ENCODE results near the gene PLA2G12B. TPM values are rescaled to one million over a fixed set of nuclear protein-coding genes. Genes with fewer than 3 reads are reported as not detected.
"Not testable (repeated sequence)": the region's sequence is repeated elsewhere in the genome, so short reads cannot be mapped to it uniquely, and the experiment has no call there.

The PLA2G12B gene
- total RNA-seq, 1 donor from 2014 or later: 0.27 TPM

DNA sequence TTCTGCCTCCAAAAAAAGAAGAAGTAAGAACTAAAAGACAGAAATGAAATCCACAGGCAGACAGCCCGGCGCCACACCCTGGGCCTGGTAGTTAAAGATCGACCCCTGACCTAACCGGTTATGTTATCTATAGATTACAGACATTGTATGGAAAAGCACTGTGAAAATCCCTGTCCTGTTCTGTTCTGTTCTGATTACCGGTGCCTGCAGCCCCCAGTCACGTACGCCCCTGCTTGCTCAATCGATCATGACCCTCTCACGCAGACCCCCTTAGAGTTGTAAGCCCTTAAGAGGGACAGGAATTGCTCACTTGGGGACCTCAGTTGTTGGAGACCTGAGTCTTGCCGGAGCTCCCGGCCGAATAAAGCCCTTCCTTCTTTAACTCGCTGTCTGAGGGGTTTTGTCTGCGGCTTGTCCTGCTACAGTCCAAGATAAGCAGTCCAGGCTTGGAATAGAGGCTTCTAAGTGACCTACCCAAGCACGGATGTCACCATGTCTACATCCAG lies 50.6 kb downstream of the PLA2G12B start:
- DNase-seq (ENCODE audit: missing footprints); ATAC-seq; intact Hi-C loops (cut with DNase I): not testable (repeated sequence)

- DNase-seq (ENCODE audit: missing footprints) (no peak), ATAC-seq (no peak)
- intact Hi-C loops (cut with DNase I): no loop called here
These were observed 55.1 kb downstream of the PLA2G12B start for GRCh38 chr10:72899545-72899944.

DNA sequence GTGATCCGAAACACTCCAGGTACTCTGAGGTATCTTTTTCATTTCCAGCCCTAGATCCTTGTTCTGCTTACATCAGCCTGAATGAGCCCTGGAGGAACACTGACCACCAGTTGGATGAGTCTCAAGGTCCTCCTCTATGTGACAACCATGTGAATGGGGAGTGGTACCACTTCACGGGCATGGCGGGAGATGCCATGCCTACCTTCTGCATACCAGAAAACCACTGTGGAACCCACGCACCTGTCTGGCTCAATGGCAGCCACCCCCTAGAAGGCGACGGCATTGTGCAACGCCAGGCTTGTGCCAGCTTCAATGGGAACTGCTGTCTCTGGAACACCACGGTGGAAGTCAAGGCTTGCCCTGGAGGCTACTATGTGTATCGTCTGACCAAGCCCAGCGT lies 56.0 kb downstream of the PLA2G12B start:
- ATAC-seq: no peak
- no peak for DNase-seq (ENCODE audit: missing footprints)

GRCh38 chr10:72895236-72895850 lies 59.3 kb downstream of the PLA2G12B start:
- DNase-seq (ENCODE audit: missing footprints): no peak
- ATAC-seq: no peak
- intact Hi-C loops (cut with DNase I): no loop called here

More for the DNA sequence above, 56.0 kb downstream of the PLA2G12B start:
- intact Hi-C loops (cut with DNase I): no loop called here

DNA sequence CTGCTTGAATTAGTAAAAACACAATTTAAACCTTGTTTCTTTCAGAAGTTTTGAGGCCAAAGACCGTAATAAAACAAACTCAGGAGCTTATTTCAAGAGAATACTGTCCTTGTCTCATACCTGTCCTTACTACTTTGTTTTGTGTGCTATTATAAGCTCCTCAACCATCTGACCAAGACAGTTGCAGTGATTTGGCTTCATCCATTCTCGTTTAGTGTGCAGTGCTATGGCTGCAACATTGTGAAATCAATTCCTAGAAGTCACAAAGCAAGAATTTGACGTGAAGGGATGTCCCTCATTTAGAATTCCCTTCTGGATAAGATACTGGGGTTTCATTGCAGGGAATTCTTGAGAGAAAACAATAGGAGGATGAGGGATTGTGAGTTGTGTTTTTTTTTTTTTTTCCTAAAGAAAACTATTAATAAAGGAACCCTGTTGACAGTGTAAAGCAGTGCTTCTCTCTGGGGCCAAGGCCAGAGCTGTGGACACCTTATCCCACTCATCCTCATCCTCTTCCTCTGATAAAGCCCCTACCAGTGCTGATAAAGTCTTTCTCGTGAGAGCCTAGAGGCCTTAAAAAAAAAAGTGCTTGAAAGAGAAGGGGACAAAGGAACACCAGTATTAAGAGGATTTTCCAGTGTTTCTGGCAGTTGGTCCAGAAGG lies 61.3 kb downstream of the PLA2G12B start, which contains the start of gene OIT3:
TSS of gene OIT3 (plus strand) at position 604 of the 663 bp plus-strand sequence. CDS start 60 bp downstream, outside the sequence.
- intact Hi-C loops (cut with DNase I): no loop called here
- DNase-seq (ENCODE audit: missing footprints) (no peak), ATAC-seq (no peak)

GRCh38 chr10:72890086-72890485 lies 64.5 kb downstream of the PLA2G12B start:
- no peak for ATAC-seq
- intact Hi-C loops (cut with DNase I): no loop called here
- DNase-seq (ENCODE audit: missing footprints): no peak

- DNase-seq (ENCODE audit: missing footprints): no peak
- ATAC-seq: no peak
- intact Hi-C loops (cut with DNase I): no loop called here
These were observed 65.2 kb downstream of the PLA2G12B start for GRCh38 chr10:72889391-72889831.

DNA sequence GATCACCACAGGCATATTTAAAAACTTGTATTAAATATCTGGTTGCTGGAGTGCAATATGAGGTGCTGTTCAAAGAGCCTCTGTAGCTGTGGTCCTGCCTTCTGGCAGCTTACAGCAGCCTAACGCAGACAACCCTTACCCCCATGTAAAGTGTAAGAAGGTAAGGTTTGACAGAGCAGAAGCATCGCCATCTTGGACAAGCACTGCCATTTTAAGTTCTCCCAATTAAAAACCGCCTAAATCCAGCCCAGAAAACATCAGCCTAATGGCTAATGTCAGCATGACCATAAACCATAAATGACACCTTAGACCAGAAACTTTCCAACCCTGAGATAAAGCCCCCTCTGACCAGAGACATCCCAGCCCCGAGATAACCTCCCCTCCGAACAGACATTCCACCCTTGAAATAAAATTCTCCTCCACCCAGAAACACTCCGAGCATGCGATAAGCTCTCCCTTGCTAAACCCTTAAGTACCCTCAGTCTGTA lies 66.4 kb downstream of the PLA2G12B start:
- ATAC-seq (no peak), DNase-seq (ENCODE audit: missing footprints) (no peak)
- intact Hi-C loops (cut with DNase I): no loop called here

DNA sequence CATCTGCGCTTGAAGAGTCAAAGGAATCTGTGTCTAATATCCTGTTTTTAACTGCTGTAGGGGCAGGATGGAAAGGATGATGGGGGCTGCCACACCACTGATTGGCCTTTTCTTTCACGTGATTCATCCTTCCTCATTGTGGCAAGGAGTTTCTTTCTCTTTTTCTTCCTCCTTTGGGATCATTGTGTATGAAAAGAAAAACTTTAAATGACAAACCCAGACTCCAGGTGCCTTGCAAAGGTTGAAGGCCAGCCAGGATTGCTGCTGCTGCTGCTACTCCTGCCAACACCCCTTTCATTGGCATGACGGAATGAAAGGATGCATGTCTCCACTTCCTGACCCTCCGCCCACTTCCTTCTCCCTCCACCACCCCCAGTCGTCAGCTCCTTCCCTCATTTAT lies 67.6 kb downstream of the PLA2G12B start:
- DNase-seq (ENCODE audit: missing footprints) (no peak), ATAC-seq (no peak)
- intact Hi-C loops (cut with DNase I): no loop called here

DNA sequence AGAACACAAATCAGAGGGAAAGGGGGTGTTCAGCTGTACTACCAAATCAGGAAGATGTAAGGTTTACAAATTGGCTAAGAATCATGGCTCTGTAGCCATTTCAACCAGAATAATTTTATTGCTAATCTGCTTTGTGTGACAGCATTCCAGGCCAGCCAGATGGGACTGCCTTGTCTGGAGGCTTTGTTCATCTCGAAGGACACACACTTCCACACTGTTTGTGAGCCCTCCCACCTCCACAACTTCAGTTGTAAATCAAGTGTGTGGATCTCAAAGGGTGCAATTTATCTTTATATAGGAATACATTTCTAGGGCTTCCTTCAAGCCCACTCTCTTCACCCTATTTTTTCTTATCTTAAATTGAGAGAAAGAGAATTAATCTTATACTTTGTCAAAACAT lies 68.0 kb downstream of the PLA2G12B start:
- intact Hi-C loops (cut with DNase I): no loop called here
- no peak for DNase-seq (ENCODE audit: missing footprints)
- ATAC-seq: no peak

- intact Hi-C loops (cut with DNase I): no loop called here
- ATAC-seq (no peak), DNase-seq (ENCODE audit: missing footprints) (no peak)
These were observed 68.7 kb downstream of the PLA2G12B start for GRCh38 chr10:72885953-72886352.

Other genes with a start within 250 kb of the PLA2G12B start
- gene OIT3, start 61.1 kb downstream of the PLA2G12B start, total RNA-seq: not detected
- gene P4HA1, start 142.1 kb upstream of the PLA2G12B start, total RNA-seq: 77.0 TPM
- 3.6 TPM for gene NUDT13, start 155.6 kb upstream of the PLA2G12B start, total RNA-seq
- 15.3 TPM for gene ECD, start 213.2 kb upstream of the PLA2G12B start, total RNA-seq
- 12.9 TPM for gene FAM149B1, start 213.3 kb upstream of the PLA2G12B start, total RNA-seq

Data from Right ventricle myocardium inferior (tissue), 1 donor.